Measurements from ENCODE around the gene SPDYC.

Gene SPDYC

DNA sequence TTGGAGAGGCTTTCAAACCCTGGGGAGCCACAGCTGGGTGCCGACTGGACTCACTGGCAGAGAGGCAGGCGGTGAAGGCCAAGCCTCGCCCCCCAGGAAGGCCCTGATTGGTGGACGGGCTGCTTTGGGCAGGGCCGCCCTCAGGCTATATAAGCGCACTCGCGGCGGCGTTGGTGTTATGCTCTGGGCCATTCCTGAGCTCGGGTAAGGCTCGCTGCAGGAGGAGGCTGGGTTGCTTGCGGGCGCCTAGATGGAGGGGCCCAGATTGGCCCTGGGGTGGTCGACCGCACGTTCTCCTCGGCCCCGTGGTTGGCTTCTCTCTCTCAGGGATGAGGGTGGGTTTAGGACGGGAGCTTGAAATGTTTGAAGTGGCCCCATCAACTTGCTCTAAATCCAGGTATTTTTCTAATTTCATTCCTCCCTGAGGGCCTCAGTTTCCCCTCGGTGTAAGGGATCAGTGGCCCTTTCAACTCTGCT is at the start of gene SPDYC:
Gene SPDYC, plus strand, starts transcription at position 176 of the 477 bp plus-strand sequence. CDS start 1,125 bp downstream, outside the sequence.
- no peak for DNase-seq (ENCODE audit: low spot score)

- no peak for DNase-seq (ENCODE audit: low spot score)
These were observed 49.2 kb upstream of the SPDYC start for GRCh38 chr11:65120831-65121230.

DNA sequence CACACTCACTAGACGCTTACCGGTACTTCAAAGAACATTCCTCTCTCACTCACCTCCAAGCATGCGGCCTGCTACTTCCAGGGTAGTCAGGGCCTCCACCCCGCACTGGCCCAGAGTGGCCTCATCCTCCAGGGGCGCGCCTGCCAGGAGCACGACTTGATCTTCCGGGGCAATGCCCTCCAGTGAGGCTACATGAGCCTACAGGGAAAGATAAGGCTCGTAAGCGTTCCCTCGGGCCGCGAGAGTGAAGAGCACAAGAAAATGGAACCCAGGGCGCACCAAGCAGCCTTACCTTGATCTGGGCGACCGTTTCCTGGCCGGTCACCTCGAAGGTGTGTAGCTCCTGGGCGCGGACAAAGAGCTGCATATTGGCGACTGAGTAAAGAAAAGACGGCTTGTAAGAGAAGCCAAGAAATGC is 48.6 kb upstream of the SPDYC start:
- DNase-seq (ENCODE audit: low spot score), result no peak

DNA sequence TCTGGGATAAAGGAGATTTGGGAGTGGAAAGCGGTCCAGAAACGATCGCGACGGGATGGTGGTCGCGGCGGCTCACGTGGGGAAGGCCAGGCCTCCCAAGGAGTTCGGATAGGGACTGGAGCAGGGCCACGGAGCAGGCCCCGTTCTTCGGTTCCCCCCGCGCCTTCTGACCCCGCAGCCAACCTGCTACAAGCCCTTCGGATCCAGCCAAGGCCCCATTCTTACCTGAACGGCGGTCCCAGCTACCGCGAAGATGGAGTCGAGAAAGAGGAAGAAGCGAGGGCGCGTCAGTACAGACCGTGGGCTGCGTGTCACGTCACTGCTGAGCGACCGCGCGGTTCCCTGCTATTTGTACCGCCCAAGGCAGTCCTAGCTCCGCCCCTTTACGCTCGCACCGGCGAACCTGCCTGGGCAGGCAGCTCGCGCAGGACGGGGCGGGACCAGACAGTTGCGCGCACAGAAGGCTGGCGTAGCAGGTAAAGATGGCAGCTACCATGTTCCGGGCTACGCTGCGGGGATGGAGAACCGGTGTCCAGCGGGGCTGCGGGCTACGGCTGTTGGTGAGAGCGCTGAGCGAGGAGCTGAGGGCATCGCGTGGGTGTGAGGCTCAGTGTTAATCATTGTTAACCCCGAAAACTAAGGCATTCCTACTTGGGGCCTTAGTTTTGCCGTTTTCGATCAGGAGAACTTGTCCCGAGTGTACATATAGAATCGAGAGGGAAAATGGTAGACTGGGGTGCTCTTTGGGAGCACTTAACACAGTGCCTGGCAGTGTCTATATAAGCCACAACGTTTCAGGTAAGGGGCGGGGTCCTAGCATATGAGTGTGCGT is 48.0 kb upstream of the SPDYC start, which contains the start of the genes FAU and MRPL49:
Gene FAU, minus strand, starts transcription at position 270 of the 832 bp plus-strand sequence. CDS start 321 bp downstream, outside the sequence.
Gene MRPL49, plus strand, starts transcription at position 457 of the 832 bp plus-strand sequence. Its CDS starts 26 bp downstream, at position 483.
- peak; percentile 99 for DNase-seq (ENCODE audit: low spot score)

GRCh38 chr11:65124480-65125196 is 45.4 kb upstream of the SPDYC start:
- DNase-seq (ENCODE audit: low spot score), result no peak

DNA sequence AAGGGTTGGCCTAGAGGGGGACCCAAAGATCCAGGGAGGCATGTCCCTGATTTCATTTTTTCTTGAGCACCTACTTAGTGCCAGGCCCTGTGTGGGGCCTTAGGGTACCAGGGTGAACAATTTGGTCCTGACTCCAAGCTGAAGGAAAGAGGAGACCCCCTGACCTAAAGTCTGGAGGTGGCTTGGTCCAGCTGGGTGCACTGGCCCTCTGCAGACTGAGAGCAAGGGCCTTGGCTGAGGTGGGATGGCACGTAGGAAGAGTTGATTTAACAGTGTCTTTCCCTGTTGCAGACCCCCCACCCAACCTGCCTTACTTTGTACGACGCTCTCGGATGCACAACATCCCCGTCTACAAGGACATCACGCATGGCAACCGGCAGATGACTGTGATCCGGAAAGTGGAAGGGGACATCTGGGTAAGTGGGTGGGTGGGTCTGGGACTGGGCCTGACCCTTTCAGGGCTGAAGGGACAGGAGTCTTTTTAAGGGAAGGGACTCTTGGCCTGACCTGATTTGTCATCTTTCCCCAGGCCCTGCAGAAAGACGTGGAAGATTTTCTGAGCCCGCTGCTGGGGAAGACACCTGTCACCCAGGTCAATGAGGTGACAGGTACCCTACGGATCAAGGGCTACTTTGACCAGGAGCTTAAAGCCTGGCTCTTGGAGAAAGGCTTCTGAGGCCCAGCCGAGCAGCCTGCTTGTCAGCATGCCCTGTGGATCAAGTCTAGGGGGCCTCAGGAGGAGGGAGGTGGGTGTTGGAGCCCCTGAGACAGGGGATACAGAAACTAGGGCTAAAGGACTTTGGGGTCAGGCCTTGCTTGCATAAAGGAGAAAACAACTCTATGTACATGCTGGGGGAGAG is 44.6 kb upstream of the SPDYC start:
- no peak for DNase-seq (ENCODE audit: low spot score)

GRCh38 chr11:65126624-65127274 is 43.3 kb upstream of the SPDYC start:
- DNase-seq (ENCODE audit: low spot score), result no peak

GRCh38 chr11:65127473-65128181 is 42.4 kb upstream of the SPDYC start:
- no peak for DNase-seq (ENCODE audit: low spot score)

- DNase-seq (ENCODE audit: low spot score), result no peak
These were observed 41.6 kb upstream of the SPDYC start for GRCh38 chr11:65128182-65129145.

GRCh38 chr11:65129649-65130441 is 40.2 kb upstream of the SPDYC start:
- no peak for DNase-seq (ENCODE audit: low spot score)

DNA sequence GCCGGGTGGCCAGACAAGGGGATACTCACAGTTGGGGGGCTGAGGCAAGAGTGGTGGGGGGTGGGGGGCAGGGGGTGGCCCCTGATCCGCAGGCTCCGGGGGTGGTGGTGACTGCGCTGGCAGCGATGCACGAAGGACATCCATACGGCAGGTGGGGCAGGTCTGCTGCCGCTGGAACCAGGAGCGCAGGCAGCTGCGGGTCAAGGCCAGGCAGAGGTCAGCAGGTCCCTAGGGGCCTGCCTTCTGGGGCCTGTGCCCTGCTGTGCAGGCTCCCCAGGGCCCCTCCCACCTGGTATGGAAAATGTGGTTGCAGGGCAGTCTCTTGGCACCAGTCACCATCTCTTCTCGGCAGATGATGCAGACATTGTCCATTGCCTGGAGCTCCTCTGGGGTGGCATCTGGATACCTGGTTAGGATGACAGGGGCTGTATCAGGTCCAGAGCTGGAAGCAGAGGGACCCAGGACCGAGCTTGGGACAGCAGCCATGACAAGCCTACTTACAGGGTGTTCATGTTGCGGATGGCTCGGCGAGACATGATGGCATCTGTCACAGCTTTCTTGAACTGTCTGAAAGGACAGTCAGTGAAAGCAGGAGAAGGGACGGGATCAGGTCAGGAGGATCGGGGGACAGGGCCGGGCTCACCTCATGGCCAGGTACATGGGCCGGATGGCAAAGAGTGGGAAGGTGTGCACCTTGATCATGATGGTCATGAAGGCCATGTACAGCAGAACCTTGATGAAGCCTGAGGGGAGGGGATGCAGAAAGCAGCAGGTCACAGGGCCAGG is 39.2 kb upstream of the SPDYC start:
- no peak for DNase-seq (ENCODE audit: low spot score)

DNA sequence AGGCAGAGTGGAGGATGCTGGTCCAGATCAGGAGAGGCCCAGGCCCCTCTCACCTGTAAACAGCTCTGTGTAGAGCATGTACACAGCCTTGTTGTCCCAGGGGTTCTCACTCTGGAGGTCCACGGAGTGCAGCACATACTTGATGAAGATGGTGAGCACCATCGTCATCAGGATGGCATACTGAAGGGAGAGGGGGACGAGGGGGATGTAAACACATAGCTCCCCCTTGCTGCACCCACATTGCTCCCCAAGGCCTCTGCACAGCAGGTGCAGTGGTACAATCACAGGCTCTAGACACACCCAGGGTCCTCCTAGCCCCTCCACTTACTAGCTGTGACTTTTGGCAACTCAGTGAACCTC is 38.6 kb upstream of the SPDYC start:
- DNase-seq (ENCODE audit: low spot score), result no peak

GRCh38 chr11:65131895-65132237 is 38.2 kb upstream of the SPDYC start:
- DNase-seq (ENCODE audit: low spot score), result no peak

GRCh38 chr11:65132238-65132987 is 37.6 kb upstream of the SPDYC start:
- no peak for DNase-seq (ENCODE audit: low spot score)

DNA sequence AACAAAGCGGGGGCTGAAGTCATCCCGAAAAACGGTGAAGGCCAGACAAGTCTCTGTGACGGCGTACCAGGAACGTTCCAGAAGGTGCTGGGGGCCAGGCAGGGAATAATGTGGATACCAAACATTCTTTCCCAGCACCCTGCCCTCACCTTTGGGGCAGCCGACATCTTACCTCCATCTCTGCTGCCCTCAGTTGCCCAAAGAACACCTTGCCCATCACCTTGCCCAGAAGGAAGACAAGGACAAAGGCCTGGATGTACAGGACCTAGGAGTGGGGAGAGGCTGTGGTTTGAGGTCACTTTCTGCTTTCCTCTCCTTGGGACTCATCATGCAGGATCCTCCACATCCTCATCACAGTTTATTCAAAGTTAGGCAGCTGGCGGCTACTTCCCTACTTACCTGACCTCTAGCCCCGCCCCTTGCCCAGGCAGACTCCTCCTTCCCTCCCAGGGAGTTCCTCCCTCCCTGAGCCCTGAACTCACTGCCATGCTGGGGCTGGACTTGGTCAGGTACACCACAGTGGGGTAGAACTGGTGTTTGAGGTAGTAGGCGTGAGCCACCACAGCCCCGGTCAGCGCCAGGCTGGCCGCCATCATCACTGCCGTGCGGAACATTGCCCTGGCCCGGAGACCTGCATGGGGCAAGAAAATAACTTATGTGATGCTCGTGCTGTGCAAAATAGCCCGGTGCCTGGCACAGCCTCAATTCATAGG is 36.9 kb upstream of the SPDYC start:
- no peak for DNase-seq (ENCODE audit: low spot score)

- no peak for DNase-seq (ENCODE audit: low spot score)
These were observed 36.3 kb upstream of the SPDYC start for GRCh38 chr11:65133724-65134123.

Measured in Ammon's horn (tissue), 1 donor.